GM12801 (cell line): ENCODE results near the gene TBC1D1.

ENCODE experiments used
- TF ChIP-seq, protein P1 (sequence below): IDR thresholded peaks from one replicate; pipeline ENCODE4 v1.5.1; 2011; ENCODE audit warnings: control low read depth; ENCODE audit not compliant: insufficient read length; ENCODE audit errors: extremely low read depth

TBC1D1 gene

DNA sequence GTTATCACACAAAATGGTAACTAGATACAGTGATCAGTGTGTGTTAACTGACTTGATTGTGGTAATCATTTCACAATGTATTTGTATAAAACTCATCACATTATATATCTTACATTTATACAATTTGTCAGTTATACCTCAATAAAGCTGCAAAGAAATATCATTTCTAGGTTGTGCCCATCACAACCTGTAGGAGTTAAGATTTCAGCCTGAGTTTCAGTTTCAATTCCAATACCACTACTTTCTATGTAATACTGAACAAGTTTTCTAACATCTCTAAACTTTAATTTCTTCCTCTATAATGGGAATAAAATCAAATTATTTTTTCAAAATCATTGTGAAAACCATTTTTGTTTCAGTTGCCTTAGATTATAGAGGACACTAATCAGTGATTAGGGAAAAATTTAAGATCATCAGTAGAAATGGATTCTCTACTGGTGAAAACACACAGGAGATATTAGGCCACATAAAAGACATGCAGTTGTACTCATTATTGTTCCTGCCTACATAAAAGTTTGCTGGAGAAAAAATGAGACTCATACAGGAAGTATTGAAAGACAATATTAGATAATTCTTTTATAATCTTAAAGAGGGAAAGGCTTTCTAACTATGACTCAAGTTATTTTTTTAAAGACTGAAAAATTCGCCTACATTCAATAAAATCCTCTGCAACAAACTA is 18.4 kb upstream of the TBC1D1 start:
- TF ChIP-seq, protein P1, sequence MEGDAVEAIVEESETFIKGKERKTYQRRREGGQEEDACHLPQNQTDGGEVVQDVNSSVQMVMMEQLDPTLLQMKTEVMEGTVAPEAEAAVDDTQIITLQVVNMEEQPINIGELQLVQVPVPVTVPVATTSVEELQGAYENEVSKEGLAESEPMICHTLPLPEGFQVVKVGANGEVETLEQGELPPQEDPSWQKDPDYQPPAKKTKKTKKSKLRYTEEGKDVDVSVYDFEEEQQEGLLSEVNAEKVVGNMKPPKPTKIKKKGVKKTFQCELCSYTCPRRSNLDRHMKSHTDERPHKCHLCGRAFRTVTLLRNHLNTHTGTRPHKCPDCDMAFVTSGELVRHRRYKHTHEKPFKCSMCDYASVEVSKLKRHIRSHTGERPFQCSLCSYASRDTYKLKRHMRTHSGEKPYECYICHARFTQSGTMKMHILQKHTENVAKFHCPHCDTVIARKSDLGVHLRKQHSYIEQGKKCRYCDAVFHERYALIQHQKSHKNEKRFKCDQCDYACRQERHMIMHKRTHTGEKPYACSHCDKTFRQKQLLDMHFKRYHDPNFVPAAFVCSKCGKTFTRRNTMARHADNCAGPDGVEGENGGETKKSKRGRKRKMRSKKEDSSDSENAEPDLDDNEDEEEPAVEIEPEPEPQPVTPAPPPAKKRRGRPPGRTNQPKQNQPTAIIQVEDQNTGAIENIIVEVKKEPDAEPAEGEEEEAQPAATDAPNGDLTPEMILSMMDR = no peak

DNA sequence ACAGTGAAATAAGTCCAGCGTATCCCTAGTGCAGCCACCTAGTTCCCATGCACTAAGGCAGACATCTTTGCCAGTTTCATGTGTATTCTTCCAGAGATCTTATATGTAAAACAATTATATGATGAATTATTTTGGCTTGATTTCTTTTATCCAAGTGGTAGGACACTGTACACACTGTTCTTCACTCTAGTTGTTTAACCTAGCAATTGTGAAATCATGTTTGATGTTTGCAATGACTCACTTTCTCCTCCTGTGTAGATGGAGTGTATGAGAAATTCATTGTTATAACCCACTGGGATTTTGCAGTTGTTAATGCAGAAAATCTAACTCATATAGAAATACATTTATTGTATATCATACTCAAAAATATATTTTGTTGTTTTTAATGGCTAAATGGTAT is 17.5 kb upstream of the TBC1D1 start:
- TF ChIP-seq, protein P1 = no peak

DNA sequence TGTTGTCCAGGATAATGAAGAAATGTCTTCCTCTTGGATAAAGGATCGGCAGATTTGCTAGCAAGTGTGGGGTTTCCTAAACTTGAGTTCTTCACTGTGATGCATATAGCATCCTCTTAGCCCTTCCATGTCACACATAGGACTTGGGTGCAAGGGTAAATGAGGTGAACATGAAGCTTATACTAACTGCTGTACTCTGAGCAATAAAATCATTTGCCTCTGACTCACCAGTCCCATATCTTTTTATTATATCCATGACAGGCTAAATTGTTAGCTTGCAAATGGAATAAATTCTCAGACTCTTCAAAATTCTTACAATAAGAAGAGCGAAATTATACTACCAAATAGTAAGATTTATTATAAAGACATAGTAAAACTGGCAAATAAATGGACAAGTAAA is 14.7 kb upstream of the TBC1D1 start:
- TF ChIP-seq, protein P1 = no peak

DNA sequence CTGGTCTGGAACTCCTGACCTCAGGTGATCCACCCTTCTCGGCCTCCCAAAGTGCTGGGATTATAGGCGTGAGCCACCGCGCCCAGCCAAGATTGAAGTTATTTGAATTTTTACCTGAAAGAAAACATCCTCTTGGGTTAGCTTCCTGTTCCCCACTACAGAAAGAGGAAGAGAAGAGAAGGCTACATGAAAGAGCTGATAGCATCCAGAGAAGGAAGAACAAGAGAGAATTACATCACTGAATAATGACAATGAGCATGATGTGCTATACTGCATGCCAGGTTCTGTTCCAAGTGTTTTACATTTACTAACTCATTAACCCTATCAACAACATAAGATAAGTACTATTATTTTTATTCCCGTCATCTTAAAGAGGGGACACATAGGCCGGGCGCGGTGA is 11.5 kb upstream of the TBC1D1 start:
- TF ChIP-seq, protein P1 = no peak

DNA sequence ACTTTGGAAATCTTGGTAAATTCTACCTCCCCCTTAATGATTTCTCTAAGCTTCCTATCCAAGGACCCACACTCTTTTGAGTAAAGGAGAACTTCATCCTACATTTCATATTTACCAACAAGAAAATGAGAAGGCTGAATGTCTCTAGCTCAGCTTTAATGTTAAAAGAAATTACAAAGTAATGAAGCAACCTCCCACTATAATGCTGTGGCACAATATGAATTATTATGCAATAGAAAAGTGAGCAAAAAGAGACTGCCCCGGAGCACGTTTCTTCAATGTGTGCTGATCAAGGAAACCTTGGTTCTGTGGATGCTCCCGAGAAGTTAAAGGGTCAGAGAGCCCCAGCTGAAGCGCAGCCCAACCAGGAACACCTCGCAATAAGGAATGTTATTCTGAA is 9.1 kb upstream of the TBC1D1 start:
- TF ChIP-seq, protein P1 = no peak

DNA sequence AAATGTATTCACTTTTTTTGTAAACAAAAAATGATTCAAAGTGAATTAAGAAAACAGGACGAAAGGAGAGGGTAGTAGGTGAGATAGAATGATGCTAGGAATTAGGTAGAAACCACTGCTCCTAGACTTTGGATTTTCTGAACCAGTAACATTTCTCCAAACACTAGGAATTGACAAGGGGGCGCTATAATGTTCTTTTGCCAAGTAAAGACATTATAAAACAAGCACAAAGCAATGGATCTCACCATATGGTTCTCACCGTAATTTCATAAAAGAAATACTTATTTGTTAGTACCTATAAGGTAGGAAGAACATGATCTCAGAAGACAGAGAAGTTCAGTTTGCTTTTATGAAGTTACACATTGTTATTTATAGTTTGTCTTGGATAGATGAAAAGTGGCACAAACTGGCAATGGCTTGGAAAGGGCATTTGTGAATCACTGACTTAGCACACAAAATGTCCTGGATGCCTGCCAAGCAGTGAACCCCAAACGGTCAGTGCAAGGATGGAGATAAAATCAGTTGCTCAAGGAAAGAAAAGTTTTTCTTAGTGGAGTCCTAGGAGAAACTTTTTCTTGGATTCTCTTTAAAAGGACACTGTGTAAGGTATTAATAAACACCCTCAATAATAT is 8.1 kb upstream of the TBC1D1 start:
- TF ChIP-seq, protein P1 = no peak

DNA sequence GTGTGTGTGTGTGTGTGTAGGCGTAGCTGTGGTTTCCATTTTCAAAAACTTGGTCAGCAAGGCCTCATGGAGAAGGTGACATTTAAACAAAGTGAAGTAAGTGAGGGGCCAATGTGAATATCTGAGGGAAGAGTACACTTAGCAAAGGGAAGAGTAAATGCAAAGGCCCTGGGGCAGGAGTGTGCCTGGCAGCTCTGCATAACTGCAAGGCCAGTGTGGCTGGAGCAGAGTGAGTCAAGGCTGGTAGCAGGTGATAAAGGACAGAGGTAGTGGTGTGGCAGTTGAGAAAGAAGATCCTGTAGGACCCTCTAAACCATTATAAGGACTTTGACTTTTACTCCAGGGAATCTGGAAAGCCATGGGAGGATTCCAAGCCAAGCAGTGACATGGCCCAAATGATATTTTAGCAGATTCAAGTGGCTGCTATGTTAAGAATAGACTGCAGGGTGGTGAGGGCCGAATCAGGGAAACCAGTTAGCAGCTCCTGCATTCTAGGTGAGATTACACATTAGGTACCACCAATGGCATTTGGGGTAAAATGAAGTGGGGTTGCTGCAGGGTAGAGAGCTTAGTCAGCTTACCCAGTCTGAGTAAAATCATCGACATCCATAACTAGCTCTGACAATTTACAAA is 5.9 kb upstream of the TBC1D1 start:
- TF ChIP-seq, protein P1 = no peak
